ENCODE data around the gene LYSMD1.

Gene LYSMD1

GRCh38 chr1:151175041-151175741, 9.5 kb upstream of the LYSMD1 start:
- no peak for DNase-seq

- DNase-seq: no peak
Observed at GRCh38 chr1:151171190-151171589, 5.5 kb upstream of the LYSMD1 start.

GRCh38 chr1:151167116-151167515, 1.4 kb upstream of the LYSMD1 start:
- DNase-seq: no peak

GRCh38 chr1:151166505-151166956, 829 bp upstream of the LYSMD1 start:
- no peak for DNase-seq

GRCh38 chr1:151165281-151165737, 393 bp downstream of the LYSMD1 start:
- DNase-seq: no peak

GRCh38 chr1:151164732-151165280, 896 bp downstream of the LYSMD1 start:
- DNase-seq: no peak

- DNase-seq: no peak
Observed at GRCh38 chr1:151159373-151159772, 6.3 kb downstream of the LYSMD1 start.

- no peak for DNase-seq
Observed at GRCh38 chr1:151158751-151159251, 6.9 kb downstream of the LYSMD1 start.

GRCh38 chr1:151158326-151158725, 7.4 kb downstream of the LYSMD1 start:
- no peak for DNase-seq

- DNase-seq: peak in 1 of 2 donors; percentile 65
Observed at GRCh38 chr1:151157067-151157531, 8.6 kb downstream of the LYSMD1 start.

GRCh38 chr1:151156515-151156819, 9.2 kb downstream of the LYSMD1 start, which contains the start of gene TNFAIP8L2:
TSS of gene TNFAIP8L2 (plus strand) at chr1:151156649. CDS start at chr1:151158698, 2,049 bp downstream.
- DNase-seq: peak; percentile 34 to 60

- DNase-seq: no peak
Observed at GRCh38 chr1:151147665-151148064, 18.0 kb downstream of the LYSMD1 start.

GRCh38 chr1:151147132-151147503, 18.6 kb downstream of the LYSMD1 start:
- DNase-seq: no peak

GRCh38 chr1:151146412-151147131, 19.1 kb downstream of the LYSMD1 start, which contains the start of gene SEMA6C:
TSS of gene SEMA6C (minus strand) at chr1:151146631. CDS start at chr1:151142621, 4,010 bp downstream.
- peak; percentile 60 to 80 for DNase-seq

- no peak for DNase-seq
Observed at GRCh38 chr1:151146072-151146411, 19.7 kb downstream of the LYSMD1 start.

GRCh38 chr1:151145304-151146071, 20.2 kb downstream of the LYSMD1 start:
- DNase-seq: no peak

- no peak for DNase-seq
Observed at GRCh38 chr1:151144474-151145303, 21.0 kb downstream of the LYSMD1 start.

GRCh38 chr1:151143986-151144385, 21.7 kb downstream of the LYSMD1 start:
- DNase-seq: no peak

- DNase-seq: no peak
Observed at GRCh38 chr1:151143057-151143435, 22.7 kb downstream of the LYSMD1 start.

- no peak for DNase-seq
Observed at GRCh38 chr1:151142411-151143056, 23.2 kb downstream of the LYSMD1 start.

GRCh38 chr1:151137789-151138188, 27.9 kb downstream of the LYSMD1 start:
- no peak for DNase-seq
